Heart left ventricle (tissue), 16 donors: ENCODE measurements around the gene TNFRSF8. TPM values are rescaled to one million over a fixed set of nuclear protein-coding genes. Genes with fewer than 3 reads are reported as not detected.

Source experiments
- ATAC-seq, 4 donors: fragments of 200-7000 bp; cut with Tn5 transposase; one replicate each; pipeline ENCODE4 v1.9.1; 2020 to 2022; ENCODE audit warnings: moderate library complexity in 4 of 4, mild to moderate bottlenecking in 3 of 4, moderate number of reproducible peaks in 1 of 4
- DNase-seq, 5 donors: peaks; one replicate each; pipeline ENCODE4 v3.0.0-alpha.2; 2020
- H3K27ac ChIP-seq, 12 donors: fragments of 200-600 bp; sonication (generic) in 4 of 12; one replicate each; pipeline versions ENCODE4 v1.5.0 to v1.8.0; 2016 to 2022; ENCODE audit warnings: mild to moderate bottlenecking in 2 of 12
- H3K27me3 ChIP-seq, 9 donors: fragments of 200-600 bp; sonication (generic) in 2 of 9; one replicate each; pipeline versions ENCODE4 v1.5.1 to v1.8.0; 2016 to 2022; ENCODE audit warnings: mild to moderate bottlenecking in 3 of 9
- H3K36me3 ChIP-seq, 9 donors: fragments of 200-600 bp; sonication (generic) in 2 of 9; one replicate each; pipeline versions ENCODE4 v1.5.0 to v1.8.0; 2018 to 2022; ENCODE audit warnings: mild to moderate bottlenecking in 2 of 9
- H3K4me1 ChIP-seq, 12 donors: fragments of 200-600 bp; sonication (generic) in 4 of 12; one replicate each; pipeline versions ENCODE4 v1.5.0 to v1.8.0; 2016 to 2022; ENCODE audit warnings: mild to moderate bottlenecking in 3 of 12
- H3K4me3 ChIP-seq, 12 donors: fragments of 200-600 bp; sonication (generic) in 4 of 12; one replicate each; pipeline versions ENCODE4 v1.5.0 to v1.8.0; 2017 to 2022; ENCODE audit warnings: mild to moderate bottlenecking in 9 of 12, moderate library complexity in 4 of 12
- H3K9me3 ChIP-seq, 12 donors: fragments of 200-600 bp; sonication (generic) in 4 of 12; one replicate each; pipeline versions ENCODE4 v1.5.0 to v1.8.0; 2016 to 2022; ENCODE audit warnings: mild to moderate bottlenecking in 1 of 12
- CTCF ChIP-seq, 12 donors: fragments of 200-600 bp; sonication (generic) in 4 of 12; IDR thresholded peaks; one replicate each; pipeline versions ENCODE4 v1.5.0 to v1.8.0; 2018 to 2022; ENCODE audit warnings: antibody characterized with exemption in 12 of 12, mild to moderate bottlenecking in 5 of 12
- POLR2A ChIP-seq, 2 donors: fragments of 450-650 bp; IDR thresholded peaks; one replicate each; pipeline ENCODE4 v1.6.1; 2017; ENCODE audit warnings: antibody characterized with exemption in 2 of 2, mild to moderate bottlenecking in 2 of 2, moderate library complexity in 2 of 2
- WGBS, 4 donors: extraction: QIAGEN DNeasy Blood & Tissue Kit in 2 of 4; methylation state at CpG; one replicate each; pipeline versions ENCODE4 v1.1.5 to v1.1.7; 2013 to 2018; 5-methylcytosine and 5-hydroxymethylcytosine counted together
- intact Hi-C, 10 donors: fragments of 100-400 bp; cut with DNase I; formaldehyde crosslinking; loops; one replicate each; pipeline versions ENCODE4 v1.11.1 to v1.14.2; 2022
- polyA plus RNA-seq, 2 donors: library from polyadenylated mRNA; stranded (reverse); fragments of 200-250 nt; gene quantifications; one replicate each; pipeline ENCODE4 v1.2.3, GENCODE V29; 2013
- total RNA-seq, 9 donors: library from RNA; depleted of rRNA in 2 of 9; stranded (reverse); fragments of >200 nt in 2 of 9; fragmentation: NEBNext Ultra II Directional in 3 of 9; extraction: Animal tissue kit (Norgen Biotek cat#: 25700) in 3 of 9; gene quantifications; one replicate each; pipeline versions ENCODE4 v1.1.0 to v1.2.4, GENCODE V29; 2016 to 2023
- donor health status: ischemic (EF 13 %, LVEDD 7.1; RV severe dilation, severe dysfunction).
- donor health status: healthy with polysubstance abuse.
- donor health status: DM: no; HTN: yes; CAD: no.
- donor health status: DM: no; HTN: no; CAD: no.
- donor health status: ischemic (EF 25% LVEDD 6.9; RV normal size, moderate dysfunction).
- donor health status: ischemic (EF 25% LVEDD 5.7; RV mildly dilated, moderate dysfunction).
- donor health status: healthy.
- donor health status: DM: yes; HTN: yes; CAD: no.
- donor health status: ischemic (EF 35%, LVEDD 5.7; RV mildly dilated, moderate dysfunction).
- donor health status: nonischemic (EF 11% LVEDD 7.7; RV severe dilation, severe dysfunction).
- donor health status: DM: yes; HTN: yes; CAD: no.
- donor health status: PGD.
- donor health status: ischemic (EF 29% LVEDD 5.4; RV normal size, mild dysfunction).
- donor health status: nonischemic (EF 23%, LVEDD 6.1; RV moderate dilation, normal function).

The TNFRSF8 gene
- total and polyA plus RNA-seq, 11 donors: 0.51 to 4.5 (median 0.76) TPM

GRCh38 chr1:12114340-12114683, 51.2 kb downstream of the TNFRSF8 start:
- Histone ChIP-seq H3K9me3 (no peaks in the 10 kb centered on the region), H3K27ac (no peak overlapping the region), H3K4me3 (no peak overlapping the region), H3K36me3 (no peaks in the 10 kb centered on the region), H3K27me3 (no peaks in the 10 kb centered on the region), H3K4me1 (peaks cover 0 to 13% (median 2%) of the 10 kb centered on the region in 12 donors)
- ATAC-seq: no peak
- 65 to 79% (median 70%) methylated on average over 6 of the region's 6 CpGs for WGBS, 4 donors
- no peak for DNase-seq
- TF ChIP-seq POLR2A (IDR thresholded peaks at IDR 0.05): no peak
- no peak for TF ChIP-seq CTCF (IDR thresholded peaks at IDR 0.05)
- intact Hi-C loops: loop anchor here in 1 of 10 donors (10.0 kb wide), 1 partner anchor 560 kb away; no protein-coding TSS in a partner anchor

- intact Hi-C loops: loop anchor here in 1 of 10 donors (10.0 kb wide), 1 partner anchor 560 kb away; no protein-coding TSS in a partner anchor
- ATAC-seq: no peak
- peaks cover 0 to 13% (median 2%) of the 10 kb centered on the region in 12 donors for H3K4me1 ChIP-seq
- no peak overlapping the region for H3K4me3 ChIP-seq
- H3K36me3 ChIP-seq: no peaks in the 10 kb centered on the region
- TF ChIP-seq CTCF (IDR thresholded peaks at IDR 0.05): no peak
- no peak for TF ChIP-seq POLR2A (IDR thresholded peaks at IDR 0.05)
- WGBS, 4 donors: 75 to 76% (median 76%) methylated on average over 9 of the region's 9 CpGs
- no peaks in the 10 kb centered on the region for H3K27me3 ChIP-seq
- no peaks in the 10 kb centered on the region for H3K9me3 ChIP-seq
- H3K27ac ChIP-seq: no peak overlapping the region
- DNase-seq: no peak
Observed at GRCh38 chr1:12114916-12115315, 51.8 kb downstream of the TNFRSF8 start.

- H3K27me3 ChIP-seq: peaks cover 0 to 6% (median 0%) of the 10 kb centered on the region in 9 donors
- no peak overlapping the region for H3K4me3 ChIP-seq
- H3K27ac ChIP-seq: peak overlapping the region in 1 of 12 donors; percentile 16
- peaks cover 4 to 18% (median 14%) of the 10 kb centered on the region in 12 donors for H3K4me1 ChIP-seq
- TF ChIP-seq CTCF (IDR thresholded peaks at IDR 0.05) (no peak), POLR2A (IDR thresholded peaks at IDR 0.05) (no peak)
- intact Hi-C loops: no loop called here
- H3K36me3 ChIP-seq: no peaks in the 10 kb centered on the region
- 68 to 75% (median 70%) methylated on average over 12 of the region's 12 CpGs for WGBS, 4 donors
- ATAC-seq (no peak), DNase-seq (peak in 1 of 5 donors; percentile 1)
- H3K9me3 ChIP-seq: no peaks in the 10 kb centered on the region
Observed at GRCh38 chr1:12121212-12122003, 58.3 kb downstream of the TNFRSF8 start.

- peaks cover 4 to 30% (median 14%) of the 10 kb centered on the region in 12 donors for H3K4me1 ChIP-seq
- ATAC-seq (no peak), DNase-seq (no peak)
- TF ChIP-seq POLR2A (IDR thresholded peaks at IDR 0.05) (no peak), CTCF (IDR thresholded peaks at IDR 0.05) (no peak)
- no peak overlapping the region for H3K4me3 ChIP-seq
- H3K27me3 ChIP-seq: peaks cover 0 to 6% (median 0%) of the 10 kb centered on the region in 9 donors
- no peaks in the 10 kb centered on the region for H3K36me3 ChIP-seq
- WGBS, 4 donors: 51 to 71% (median 57%) methylated on average over 6 to 8 of the region's 8 CpGs
- intact Hi-C loops: no loop called here
- H3K9me3 ChIP-seq: no peaks in the 10 kb centered on the region
- H3K27ac ChIP-seq: no peak overlapping the region
Observed at GRCh38 chr1:12123172-12123571, 60.1 kb downstream of the TNFRSF8 start.
